Measurements from ENCODE around the gene G0S2. TPM values are rescaled to one million over a fixed set of nuclear protein-coding genes. Genes with fewer than 3 reads are reported as not detected.
A peak's percentile ranks its signal among the peaks of the same experiment; 100 is the strongest.

Gene G0S2
- total RNA-seq, 4 donors from 2014 or later: 423 to 6,912 (median 1,538) TPM

- DNase-seq (ENCODE audit: low spot score) (no peak), ATAC-seq (ENCODE audit: low FRiP score) (peak; percentile 62)
- no peak for TF ChIP-seq CTCF (IDR thresholded peaks at IDR 0.05)
Measured at GRCh38 chr1:209648931-209649776, 26.1 kb upstream of the G0S2 start.

- DNase-seq (ENCODE audit: low spot score) (no peak), ATAC-seq (ENCODE audit: low FRiP score) (no peak)
- TF ChIP-seq CTCF (IDR thresholded peaks at IDR 0.05): no peak
Measured at GRCh38 chr1:209650454-209650853, 24.8 kb upstream of the G0S2 start.

- TF ChIP-seq CTCF (IDR thresholded peaks at IDR 0.05): no peak
- peak; percentile 57 for ATAC-seq (ENCODE audit: low FRiP score)
- no peak for DNase-seq (ENCODE audit: low spot score)
Measured at GRCh38 chr1:209651138-209651587, 24.0 kb upstream of the G0S2 start.

- DNase-seq (ENCODE audit: low spot score) (no peak), ATAC-seq (ENCODE audit: low FRiP score) (no peak)
- TF ChIP-seq CTCF (IDR thresholded peaks at IDR 0.05): no peak
Measured at GRCh38 chr1:209652121-209652735, 23.0 kb upstream of the G0S2 start, which contains the start of gene LAMB3. Gene LAMB3, minus strand, starts transcription at chr1:209652425. Its CDS starts 1,481 bp downstream, at chr1:209650944.

- ATAC-seq (ENCODE audit: low FRiP score): peak; percentile 20
- TF ChIP-seq CTCF (IDR thresholded peaks at IDR 0.05): no peak
- DNase-seq (ENCODE audit: low spot score): no peak
Measured at GRCh38 chr1:209652873-209653401, 22.3 kb upstream of the G0S2 start.

GRCh38 chr1:209653915-209654351 lies 21.3 kb upstream of the G0S2 start:
- ATAC-seq (ENCODE audit: low FRiP score) (no peak), DNase-seq (ENCODE audit: low spot score) (no peak)
- TF ChIP-seq CTCF (IDR thresholded peaks at IDR 0.05): no peak

Measured in omental fat pad (tissue), 4 donors.